Bronchial epithelial cell (primary cell): Measurements from ENCODE around the gene SPATA12. TPM values are rescaled to one million over a fixed set of nuclear protein-coding genes. Genes with fewer than 3 reads are reported as not detected.
A peak's percentile ranks its signal among the peaks of the same experiment; 100 is the strongest.

Experiments
- DNase-seq: peaks from one replicate; pipeline ENCODE4 v3.0.0-alpha.2; 2010; ENCODE audit warnings: low read depth
- FAIRE-seq: peaks from 2 replicates; lab custom pipeline; 2011; peaks lifted over from hg19 to GRCh38; lab: Jason Lieb, UNC
- H3K27me3 ChIP-seq: 2 replicates; pipeline ENCODE4 v1.5.1; 2011; ENCODE audit warnings: low read length; ENCODE audit not compliant: control insufficient read depth, insufficient read depth
- H3K36me3 ChIP-seq: 2 replicates; pipeline ENCODE4 v1.5.1; 2011; ENCODE audit warnings: low read length; ENCODE audit not compliant: control insufficient read depth, insufficient read depth
- H3K4me3 ChIP-seq: 2 replicates; pipeline ENCODE4 v1.5.1; 2011; ENCODE audit warnings: mild to moderate bottlenecking, low read depth, low read length, control low read depth
- total RNA-seq: library from RNA; depleted of rRNA; stranded (reverse); fragments of >200 nt; gene quantifications from 2 replicates; pipeline ENCODE4 v1.2.1, GENCODE V29; 2014
- TF ChIP-seq, protein P1 (sequence below): IDR thresholded peaks from 2 replicates; pipeline ENCODE4 v1.5.1; 2011; ENCODE audit warnings: mild to moderate bottlenecking, moderate library complexity, low read length, control low read depth, inconsistent platforms; ENCODE audit not compliant: insufficient read depth, severe bottlenecking

The SPATA12 gene
- total RNA-seq, 1 donor from 2014 or later = not detected

DNA sequence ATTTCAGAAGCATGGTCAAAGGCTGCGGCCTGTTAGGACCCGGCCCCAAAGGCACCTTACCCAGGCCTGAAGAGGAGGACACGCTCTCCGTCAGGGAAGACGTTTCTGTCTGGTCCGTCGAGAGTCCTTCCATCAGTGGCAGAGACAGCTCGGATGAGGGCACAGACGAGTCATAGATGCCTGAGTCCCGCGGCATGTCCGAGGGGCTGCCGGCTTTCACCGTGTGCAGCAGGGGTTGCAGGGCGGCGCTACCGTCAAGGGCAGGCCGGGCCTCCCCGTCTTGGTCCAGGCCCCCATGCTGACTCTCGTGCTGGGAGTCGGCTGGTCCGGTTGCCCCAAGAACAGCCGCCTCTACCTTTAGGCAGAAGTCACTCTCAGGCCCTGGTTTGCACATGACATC, 37.1 kb downstream of the SPATA12 start:
- TF ChIP-seq, protein P1, sequence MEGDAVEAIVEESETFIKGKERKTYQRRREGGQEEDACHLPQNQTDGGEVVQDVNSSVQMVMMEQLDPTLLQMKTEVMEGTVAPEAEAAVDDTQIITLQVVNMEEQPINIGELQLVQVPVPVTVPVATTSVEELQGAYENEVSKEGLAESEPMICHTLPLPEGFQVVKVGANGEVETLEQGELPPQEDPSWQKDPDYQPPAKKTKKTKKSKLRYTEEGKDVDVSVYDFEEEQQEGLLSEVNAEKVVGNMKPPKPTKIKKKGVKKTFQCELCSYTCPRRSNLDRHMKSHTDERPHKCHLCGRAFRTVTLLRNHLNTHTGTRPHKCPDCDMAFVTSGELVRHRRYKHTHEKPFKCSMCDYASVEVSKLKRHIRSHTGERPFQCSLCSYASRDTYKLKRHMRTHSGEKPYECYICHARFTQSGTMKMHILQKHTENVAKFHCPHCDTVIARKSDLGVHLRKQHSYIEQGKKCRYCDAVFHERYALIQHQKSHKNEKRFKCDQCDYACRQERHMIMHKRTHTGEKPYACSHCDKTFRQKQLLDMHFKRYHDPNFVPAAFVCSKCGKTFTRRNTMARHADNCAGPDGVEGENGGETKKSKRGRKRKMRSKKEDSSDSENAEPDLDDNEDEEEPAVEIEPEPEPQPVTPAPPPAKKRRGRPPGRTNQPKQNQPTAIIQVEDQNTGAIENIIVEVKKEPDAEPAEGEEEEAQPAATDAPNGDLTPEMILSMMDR = no peak
- H3K27me3 ChIP-seq = no peaks in the 10 kb centered on the region
- H3K4me3 ChIP-seq = no peak overlapping the region
- FAIRE-seq = no peak
- H3K36me3 ChIP-seq = no peaks in the 10 kb centered on the region
- no peak for DNase-seq

DNA sequence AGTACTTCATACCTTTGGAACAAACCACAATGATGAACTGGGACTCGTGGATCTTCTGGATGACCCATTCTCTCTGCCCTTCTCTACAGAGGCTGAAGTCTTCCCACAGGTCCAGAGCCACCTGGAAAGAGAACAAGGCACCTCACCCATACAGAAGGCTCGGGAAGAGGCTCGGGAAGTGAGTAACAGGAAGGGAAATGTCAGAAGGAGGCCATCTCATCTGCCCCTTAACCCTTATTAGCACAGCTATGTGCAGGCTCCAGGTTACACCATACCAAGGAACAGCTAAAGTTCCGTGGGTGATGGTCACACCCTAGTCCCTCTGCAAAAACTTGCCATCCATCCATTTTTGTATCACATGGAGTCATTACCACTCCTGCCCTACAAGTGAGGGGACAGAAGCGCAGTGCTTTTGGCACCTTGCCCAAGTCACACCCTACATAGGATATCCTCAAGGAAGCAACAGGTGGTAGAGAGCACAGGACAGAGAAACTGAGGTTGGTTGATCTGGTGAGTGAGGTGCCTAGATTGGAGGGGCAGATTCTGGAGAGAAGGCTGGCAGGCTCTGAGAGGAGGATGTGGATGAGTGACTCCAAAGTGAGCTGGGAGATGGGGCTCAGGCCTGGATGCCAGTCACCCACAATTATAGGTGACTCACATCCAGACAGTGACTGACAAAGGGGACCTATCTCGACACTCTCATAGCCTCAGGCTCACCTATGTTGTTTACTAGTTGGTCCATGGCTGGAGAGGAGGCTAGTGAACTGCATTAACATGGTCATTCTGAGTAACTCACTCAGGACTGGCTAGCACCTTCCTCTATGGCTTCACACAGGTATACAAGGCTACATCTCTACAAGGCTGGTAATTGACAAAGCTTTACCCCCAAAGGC, 38.2 kb downstream of the SPATA12 start:
- no peak overlapping the region for H3K4me3 ChIP-seq
- TF ChIP-seq, protein P1 = no peak
- FAIRE-seq = no peak
- no peaks in the 10 kb centered on the region for H3K27me3 ChIP-seq
- DNase-seq = peak; percentile 35
- H3K36me3 ChIP-seq = no peaks in the 10 kb centered on the region

DNA sequence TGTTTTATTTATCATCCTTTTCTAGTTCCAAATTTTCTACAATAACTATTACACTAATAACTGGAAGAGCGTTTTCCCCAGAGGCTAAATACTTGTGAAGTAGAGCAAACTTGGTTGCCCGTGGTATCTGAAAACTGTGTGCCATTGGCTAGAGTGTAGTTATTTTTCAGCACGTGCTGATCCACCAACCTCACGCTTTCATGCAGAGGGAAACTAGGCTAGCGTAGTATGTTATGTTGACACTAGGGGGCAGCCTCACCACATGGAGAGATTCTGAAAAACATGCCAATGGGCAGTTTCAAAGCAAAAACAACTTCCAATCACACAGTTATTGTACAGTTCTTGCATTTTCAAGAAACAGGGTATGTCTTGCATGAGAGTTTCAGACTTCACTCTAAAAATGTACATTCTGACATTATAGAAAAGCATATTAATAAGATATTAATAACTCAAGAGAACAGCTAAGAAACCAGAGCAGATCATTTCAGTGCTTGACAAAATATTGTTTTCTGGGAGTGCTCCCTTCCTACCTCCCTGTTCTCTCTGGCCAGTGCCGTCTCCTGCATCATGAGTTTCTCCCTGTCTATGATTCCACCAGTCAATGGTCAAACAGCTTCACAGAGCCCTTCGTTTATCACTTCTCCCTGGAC, 39.7 kb downstream of the SPATA12 start:
- TF ChIP-seq, protein P1 = peak; percentile 76
- Histone ChIP-seq H3K27me3 (no peaks in the 10 kb centered on the region), H3K4me3 (no peak overlapping the region), H3K36me3 (no peaks in the 10 kb centered on the region)
- FAIRE-seq (no peak), DNase-seq (peak; percentile 63)

DNA sequence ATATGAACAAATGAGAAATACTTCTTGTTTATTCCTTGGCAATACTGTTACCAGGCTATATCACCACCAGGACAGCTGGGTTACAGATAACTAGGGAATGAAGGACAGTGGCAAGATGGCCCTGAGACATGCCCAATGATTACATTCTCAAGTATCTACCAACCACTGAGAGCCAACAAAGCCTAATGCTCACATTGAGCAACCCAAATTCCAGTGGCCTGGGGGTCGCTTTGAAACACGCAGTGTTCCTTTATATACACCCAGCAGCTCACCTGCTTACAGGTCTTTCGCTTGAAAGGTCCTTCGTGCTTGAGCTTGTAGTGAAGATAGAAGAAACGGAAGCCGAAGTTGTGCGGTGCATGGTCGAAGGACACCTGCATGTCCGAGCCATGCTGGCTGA, 45.1 kb downstream of the SPATA12 start:
- TF ChIP-seq, protein P1 = no peak
- H3K27me3 ChIP-seq = no peaks in the 10 kb centered on the region
- DNase-seq (no peak), FAIRE-seq (no peak)
- H3K4me3 ChIP-seq = no peak overlapping the region
- no peaks in the 10 kb centered on the region for H3K36me3 ChIP-seq

DNA sequence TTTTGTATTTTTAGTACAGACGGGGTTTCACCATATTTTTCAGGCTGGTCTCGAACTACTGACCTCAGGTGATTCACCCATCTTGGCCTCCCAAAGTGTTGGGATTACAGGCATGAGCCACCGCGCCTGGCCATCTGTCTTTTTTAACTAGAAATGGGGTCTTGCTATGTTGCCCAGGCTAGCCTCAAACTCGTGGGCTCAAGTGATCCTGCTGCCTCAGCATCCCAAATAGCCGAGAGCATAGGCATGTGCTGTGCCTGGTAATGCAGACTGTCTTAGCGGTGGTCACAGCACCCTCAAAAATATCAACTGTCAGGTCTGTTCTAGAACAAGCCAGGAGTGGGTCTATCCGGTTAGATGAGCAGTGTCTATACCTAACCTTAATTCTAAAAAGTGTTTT, 48.2 kb downstream of the SPATA12 start:
- DNase-seq = no peak
- H3K4me3 ChIP-seq = no peak overlapping the region
- TF ChIP-seq, protein P1 = no peak
- H3K36me3 ChIP-seq = no peaks in the 10 kb centered on the region
- no peak for FAIRE-seq
- no peaks in the 10 kb centered on the region for H3K27me3 ChIP-seq
